Hematopoietic multipotent progenitor cell treated with erythropoietin and hydrocortisone succinate and interleukin-3 and kit ligand, for 4 days (in vitro differentiated cells): ENCODE measurements around the gene C1QB.

Source experiments
- DNase-seq: peaks from one replicate; pipeline ENCODE4 v3.0.0-alpha.2; 2015

The C1QB gene

GRCh38 chr1:22652881-22653316 is at the start of gene C1QB:
C1QB (plus strand) TSS chr1:22653236; CDS start chr1:22659463, 6,227 bp downstream.
- no peak for DNase-seq

- DNase-seq, result no peak
These were observed 46.9 kb upstream of the C1QB start for GRCh38 chr1:22606161-22606560.

GRCh38 chr1:22607154-22607553 is 45.9 kb upstream of the C1QB start:
- no peak for DNase-seq

- DNase-seq, result no peak
These were observed 44.7 kb upstream of the C1QB start for GRCh38 chr1:22608361-22608760.

- DNase-seq, result no peak
These were observed 43.7 kb upstream of the C1QB start for GRCh38 chr1:22609291-22609690.

- DNase-seq, result peak; percentile 75
These were observed 41.5 kb upstream of the C1QB start for GRCh38 chr1:22611530-22611947.

- DNase-seq, result no peak
These were observed 40.1 kb upstream of the C1QB start for GRCh38 chr1:22612671-22613571.

- no peak for DNase-seq
These were observed 39.5 kb upstream of the C1QB start for GRCh38 chr1:22613572-22613918.

- DNase-seq, result no peak
These were observed 39.1 kb upstream of the C1QB start for GRCh38 chr1:22613951-22614350.

GRCh38 chr1:22615886-22616285 is 37.1 kb upstream of the C1QB start:
- DNase-seq, result no peak

- no peak for DNase-seq
These were observed 36.5 kb upstream of the C1QB start for GRCh38 chr1:22616571-22616970.

GRCh38 chr1:22618056-22618455 is 35.0 kb upstream of the C1QB start:
- no peak for DNase-seq

GRCh38 chr1:22619252-22619651 is 33.8 kb upstream of the C1QB start:
- peak; percentile 25 for DNase-seq

- no peak for DNase-seq
These were observed 33.2 kb upstream of the C1QB start for GRCh38 chr1:22619798-22620197.

- DNase-seq, result no peak
These were observed 31.3 kb upstream of the C1QB start for GRCh38 chr1:22621761-22622160.

- DNase-seq, result peak; percentile 23
These were observed 27.6 kb upstream of the C1QB start for GRCh38 chr1:22625262-22625925.

- no peak for DNase-seq
These were observed 26.5 kb upstream of the C1QB start for GRCh38 chr1:22626237-22627157.

GRCh38 chr1:22627331-22627730 is 25.7 kb upstream of the C1QB start:
- DNase-seq, result no peak

GRCh38 chr1:22628698-22629444 is 24.2 kb upstream of the C1QB start:
- no peak for DNase-seq

- DNase-seq, result no peak
These were observed 23.1 kb upstream of the C1QB start for GRCh38 chr1:22629886-22630285.

- no peak for DNase-seq
These were observed 19.2 kb upstream of the C1QB start for GRCh38 chr1:22633697-22634463.

GRCh38 chr1:22635436-22635835 is 17.6 kb upstream of the C1QB start:
- no peak for DNase-seq
